CD14-positive monocyte (primary cell): ENCODE measurements around the gene ITGA7. TPM values are rescaled to one million over a fixed set of nuclear protein-coding genes. Genes with fewer than 3 reads are reported as not detected.

Source experiments
- DNase-seq, 3 donors: peaks; one replicate each; pipeline ENCODE4 v3.0.0-alpha.2; 2011 to 2022
- H2AFZ ChIP-seq: 2 replicates; pipeline ENCODE4 v1.6.0; 2012; ENCODE audit warnings: mild to moderate bottlenecking, low read depth, low read length, inconsistent platforms; ENCODE audit not compliant: insufficient read depth, poor library complexity, severe bottlenecking
- H3K27ac ChIP-seq, 2 donors: 1 replicate in 1 of 2; 2 replicates in 1 of 2; pipeline ENCODE4 v1.5.1; 2012 to 2013; ENCODE audit warnings: low read length in 2 of 2, control low read depth in 1 of 2, inconsistent platforms in 1 of 2, low read depth in 1 of 2, mild to moderate bottlenecking in 1 of 2
- H3K27me3 ChIP-seq, 2 donors: one replicate each; pipeline versions ENCODE4 v1.6.0 to v1.6.1; 2011 to 2013; ENCODE audit warnings: low read length in 2 of 2; ENCODE audit not compliant: control insufficient read depth in 2 of 2, insufficient read depth in 2 of 2
- H3K36me3 ChIP-seq, 2 donors: replicated peaks in 1 of 2; 1 replicate in 1 of 2; 2 replicates in 1 of 2; pipeline versions ENCODE4 v1.5.1 to v1.6.1; 2012 to 2013; ENCODE audit warnings: low read length in 2 of 2, control low read depth in 1 of 2, inconsistent platforms in 1 of 2, mild to moderate bottlenecking in 1 of 2; ENCODE audit not compliant: insufficient read depth in 2 of 2, control insufficient read depth in 1 of 2
- H3K4me1 ChIP-seq, 2 donors: 1 replicate in 1 of 2; 2 replicates in 1 of 2; pipeline versions ENCODE4 v1.5.1 to v1.6.1; 2012 to 2013; ENCODE audit warnings: low read length in 2 of 2, control low read depth in 1 of 2, inconsistent platforms in 1 of 2, mild to moderate bottlenecking in 1 of 2, moderate library complexity in 1 of 2; ENCODE audit not compliant: insufficient read depth in 2 of 2, control insufficient read depth in 1 of 2
- H3K4me2 ChIP-seq: replicated peaks from 2 replicates; pipeline ENCODE3; 2012; ENCODE audit warnings: low read length, moderate library complexity, mild to moderate bottlenecking; ENCODE audit not compliant: poor library complexity, severe bottlenecking; ENCODE audit errors: extremely low read depth
- H3K4me3 ChIP-seq, 3 experiments: fragments of 200-600 bp in 1 of 3; sonication (generic) in 1 of 3; replicated peaks in 1 of 3; 1 replicate in 2 of 3; 2 replicates in 1 of 3; pipeline ENCODE4 v1.5.1; 2011 to 2013; ENCODE audit warnings: low read length in 3 of 3, mild to moderate bottlenecking in 3 of 3, control low read depth in 2 of 3, low read depth in 2 of 3, inconsistent platforms in 1 of 3, moderate library complexity in 1 of 3
- H3K79me2 ChIP-seq: 2 replicates; pipeline ENCODE4 v1.6.0; 2012; ENCODE audit warnings: mild to moderate bottlenecking, control low read depth, inconsistent platforms, low read length, moderate library complexity; ENCODE audit not compliant: insufficient read depth
- H3K9ac ChIP-seq: 2 replicates; pipeline ENCODE4 v1.6.0; 2017; ENCODE audit warnings: low read length, mild to moderate bottlenecking; ENCODE audit not compliant: insufficient read depth, poor library complexity, severe bottlenecking
- H3K9me3 ChIP-seq, 2 donors: replicated peaks in 1 of 2; 1 replicate in 1 of 2; 2 replicates in 1 of 2; pipeline versions ENCODE4 v1.5.1 to v1.6.1; 2012 to 2013; ENCODE audit warnings: low read length in 2 of 2, control low read depth in 1 of 2; ENCODE audit not compliant: control insufficient read depth in 1 of 2, insufficient read depth in 1 of 2
- H4K20me1 ChIP-seq: 2 replicates; pipeline ENCODE4 v1.6.0; 2012; ENCODE audit warnings: mild to moderate bottlenecking, low read length, control low read depth, moderate library complexity; ENCODE audit not compliant: insufficient read depth
- H3K27ac Mint-ChIP-seq, 7 donors: one replicate each; pipeline ENCODE4 v1.8.0; 2020; ENCODE audit warnings: mild to moderate bottlenecking in 7 of 7, mixed read lengths in 7 of 7, moderate library complexity in 6 of 7, inconsistent platforms in 2 of 7
- H3K27me3 Mint-ChIP-seq, 3 donors: one replicate each; pipeline ENCODE4 v1.8.0; 2021 to 2022; ENCODE audit warnings: low read depth in 3 of 3, mild to moderate bottlenecking in 3 of 3, mixed read lengths in 3 of 3, moderate library complexity in 3 of 3, inconsistent platforms in 1 of 3
- H3K36me3 Mint-ChIP-seq, 2 donors: one replicate each; pipeline ENCODE4 v1.8.0; 2020; ENCODE audit warnings: mixed read lengths in 2 of 2, inconsistent platforms in 1 of 2, mild to moderate bottlenecking in 1 of 2
- H3K4me1 Mint-ChIP-seq: one replicate; pipeline ENCODE4 v1.8.0; 2020; ENCODE audit warnings: mild to moderate bottlenecking, mixed read lengths
- H3K4me3 Mint-ChIP-seq, 2 donors: one replicate each; pipeline ENCODE4 v1.8.0; 2020; ENCODE audit warnings: mild to moderate bottlenecking in 2 of 2, mixed read lengths in 2 of 2, moderate library complexity in 1 of 2
- H3K9me3 Mint-ChIP-seq, 7 donors: one replicate each; pipeline ENCODE4 v1.8.0; 2020 to 2022; ENCODE audit warnings: mixed read lengths in 7 of 7, mild to moderate bottlenecking in 6 of 7, moderate library complexity in 6 of 7, inconsistent platforms in 2 of 7
- WGBS: methylation state at CpG from one replicate; pipeline ENCODE4 v1.1.5; 2013; ENCODE audit warnings: missing lambda C conversion rate; ENCODE audit not compliant: insufficient coverage; 5-methylcytosine and 5-hydroxymethylcytosine counted together
- intact Hi-C, 2 donors: fragments of 100-400 bp; cut with micrococcal nuclease; formaldehyde crosslinking; loops; one replicate each; pipeline versions ENCODE4 v1.15.0 to v1.15.1; 2023
- polyA plus RNA-seq, 3 donors: library from polyadenylated mRNA; depleted of rRNA in 1 of 3; unstranded in 2 of 3; stranded (reverse) in 1 of 3; fragments of 300-500 nt in 2 of 3; fragments of >200 nt in 1 of 3; fragmentation: Illumina TruSeq in 2 of 3; gene quantifications; 1 replicate in 2 of 3; 2 replicates in 1 of 3; pipeline ENCODE4 v1.2.3, GENCODE V29; 2012 to 2021
- TF ChIP-seq, protein P1 (sequence below): fragments of 200-600 bp; IDR thresholded peaks from one replicate; pipeline ENCODE4 v1.8.0; 2022; ENCODE audit warnings: antibody characterized with exemption, mild to moderate bottlenecking

Gene ITGA7
- polyA plus RNA-seq, 3 donors = 0.23 to 3.3 (median 0.55) TPM

DNA sequence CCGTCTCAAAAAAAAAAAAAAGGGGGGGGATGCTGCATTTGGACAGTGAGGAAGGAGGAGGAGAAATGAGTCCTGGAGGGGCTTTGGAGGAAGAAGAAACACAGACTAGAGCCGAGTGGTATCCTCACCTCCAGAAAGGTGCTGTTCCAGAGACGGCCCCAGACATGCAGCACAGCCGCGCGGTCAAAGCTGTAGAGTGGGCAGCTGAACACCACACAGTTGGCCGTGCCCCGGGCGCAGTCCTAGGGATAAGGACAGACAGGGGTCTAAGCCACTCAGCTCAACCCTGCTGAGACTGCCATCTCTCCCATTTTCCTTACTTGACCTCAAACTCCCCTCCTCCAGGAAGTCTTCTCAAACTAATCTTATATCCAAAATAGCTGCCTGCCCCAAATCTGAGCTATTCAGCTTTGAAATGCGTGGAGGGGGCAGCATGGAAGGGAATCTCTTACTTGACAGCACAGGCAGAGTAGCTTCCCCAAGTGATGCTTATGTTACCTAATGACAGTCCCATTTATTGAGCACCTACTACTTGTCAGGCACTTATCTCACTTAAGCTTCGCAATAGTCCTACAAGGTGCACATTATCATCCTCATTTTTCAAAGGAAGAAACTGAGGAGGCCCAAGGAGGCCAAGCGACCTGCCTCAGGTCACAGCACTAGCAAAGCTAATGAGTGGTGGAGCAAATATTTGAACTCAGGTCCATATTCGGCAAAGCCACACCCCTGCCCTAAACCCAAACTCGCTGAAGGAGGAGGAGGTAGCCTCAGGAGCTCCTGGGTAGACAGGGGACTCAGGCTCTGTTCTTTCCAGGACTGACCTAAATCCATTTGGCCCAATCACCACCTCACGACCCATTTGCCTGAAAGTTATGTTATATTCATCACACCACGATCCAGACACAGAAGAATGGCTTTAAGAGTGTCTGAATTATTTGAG, 18.7 kb downstream of the ITGA7 start:
- DNase-seq = no peak
- 93% methylated on average over 7 of the region's 16 CpGs for WGBS
- Histone ChIP-seq H2AFZ (no peak overlapping the region), H3K36me3 (no peaks in the 10 kb centered on the region), H4K20me1 (no peaks in the 10 kb centered on the region), H3K27me3 (no peaks in the 10 kb centered on the region), H3K4me3 (no peak overlapping the region), H3K9ac (no peak overlapping the region), H3K79me2 (no peaks in the 10 kb centered on the region), H3K9me3 (no peaks in the 10 kb centered on the region), H3K4me2 (no peak overlapping the region), H3K4me1 (no peaks in the 10 kb centered on the region), H3K27ac (no peak overlapping the region)
- intact Hi-C loops = no loop called here
- no peak overlapping the region for H3K4me3 Mint-ChIP-seq
- H3K9me3 Mint-ChIP-seq = no peaks in the 10 kb centered on the region
- TF ChIP-seq, protein P1, sequence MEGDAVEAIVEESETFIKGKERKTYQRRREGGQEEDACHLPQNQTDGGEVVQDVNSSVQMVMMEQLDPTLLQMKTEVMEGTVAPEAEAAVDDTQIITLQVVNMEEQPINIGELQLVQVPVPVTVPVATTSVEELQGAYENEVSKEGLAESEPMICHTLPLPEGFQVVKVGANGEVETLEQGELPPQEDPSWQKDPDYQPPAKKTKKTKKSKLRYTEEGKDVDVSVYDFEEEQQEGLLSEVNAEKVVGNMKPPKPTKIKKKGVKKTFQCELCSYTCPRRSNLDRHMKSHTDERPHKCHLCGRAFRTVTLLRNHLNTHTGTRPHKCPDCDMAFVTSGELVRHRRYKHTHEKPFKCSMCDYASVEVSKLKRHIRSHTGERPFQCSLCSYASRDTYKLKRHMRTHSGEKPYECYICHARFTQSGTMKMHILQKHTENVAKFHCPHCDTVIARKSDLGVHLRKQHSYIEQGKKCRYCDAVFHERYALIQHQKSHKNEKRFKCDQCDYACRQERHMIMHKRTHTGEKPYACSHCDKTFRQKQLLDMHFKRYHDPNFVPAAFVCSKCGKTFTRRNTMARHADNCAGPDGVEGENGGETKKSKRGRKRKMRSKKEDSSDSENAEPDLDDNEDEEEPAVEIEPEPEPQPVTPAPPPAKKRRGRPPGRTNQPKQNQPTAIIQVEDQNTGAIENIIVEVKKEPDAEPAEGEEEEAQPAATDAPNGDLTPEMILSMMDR = no peak
- no peak overlapping the region for H3K27ac Mint-ChIP-seq
- peaks cover 7 to 9% of the 10 kb centered on the region in 2 donors for H3K36me3 Mint-ChIP-seq
- peaks cover 3 to 5% (median 4%) of the 10 kb centered on the region in 3 donors for H3K27me3 Mint-ChIP-seq
- H3K4me1 Mint-ChIP-seq = peaks cover 5% of the 10 kb centered on the region

DNA sequence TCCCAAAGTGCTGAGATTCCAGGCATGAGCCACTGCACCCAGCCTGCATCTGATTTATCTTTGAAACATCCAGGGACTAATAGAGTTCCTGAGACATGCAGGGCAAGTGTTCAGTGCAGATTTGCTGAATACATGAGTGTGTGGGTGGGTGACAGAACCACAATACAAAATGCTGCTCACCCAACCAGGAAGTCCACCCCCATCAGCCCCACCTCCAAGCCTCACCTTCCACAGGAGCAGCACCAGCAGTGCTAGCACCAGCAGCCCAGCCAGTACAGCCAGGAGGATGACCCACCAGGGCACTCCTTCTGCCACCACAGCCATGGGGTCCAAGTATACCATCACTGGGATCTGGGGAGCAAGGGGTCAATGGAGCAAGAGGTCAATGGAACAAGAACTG, 20.0 kb downstream of the ITGA7 start:
- Mint-ChIP-seq H3K4me1 (peaks cover 10% of the 10 kb centered on the region), H3K36me3 (peaks cover 6 to 7% of the 10 kb centered on the region in 2 donors), H3K4me3 (no peak overlapping the region), H3K9me3 (no peaks in the 10 kb centered on the region), H3K27me3 (peaks cover 3 to 5% (median 4%) of the 10 kb centered on the region in 3 donors), H3K27ac (no peak overlapping the region)
- Histone ChIP-seq H3K36me3 (no peaks in the 10 kb centered on the region), H3K9ac (no peak overlapping the region), H3K4me1 (peaks cover 0 to under 1% of the 10 kb centered on the region in 2 donors), H3K4me2 (no peak overlapping the region), H3K9me3 (no peaks in the 10 kb centered on the region), H3K4me3 (no peak overlapping the region), H3K79me2 (no peaks in the 10 kb centered on the region), H2AFZ (no peak overlapping the region), H4K20me1 (no peaks in the 10 kb centered on the region), H3K27me3 (no peaks in the 10 kb centered on the region), H3K27ac (no peak overlapping the region)
- no peak for DNase-seq
- TF ChIP-seq, protein P1 = no peak
- intact Hi-C loops = no loop called here
